GM23338 (cell line): ENCODE measurements around the gene TSBP1.

ENCODE experiments used
- EZH2 ChIP-seq: fragments of 200-600 bp; sonication (generic); IDR thresholded peaks from one replicate; pipeline ENCODE4 v1.8.0; 2017; ENCODE audit warnings: antibody characterized with exemption, mild to moderate bottlenecking, low read depth; ENCODE audit not compliant: unreplicated experiment
- STAT1 ChIP-seq: IDR thresholded peaks from one replicate; pipeline ENCODE4 v1.6.1; 2016; ENCODE audit warnings: antibody characterized with exemption; ENCODE audit not compliant: unreplicated experiment
- TF ChIP-seq, protein P1 (sequence below), 2 experiments: fragments of 200-600 bp in 1 of 2; sonication (generic) in 1 of 2; conservative IDR thresholded peaks; 2 replicates each; pipeline versions ENCODE4 v1.5.1 to v1.6.1; 2016 to 2017; ENCODE audit warnings: antibody characterized with exemption in 2 of 2, low read depth in 2 of 2, mild to moderate bottlenecking in 2 of 2, moderate library complexity in 1 of 2
- TF ChIP-seq, protein P2 (sequence below): IDR thresholded peaks from one replicate; pipeline ENCODE4 v1.6.1; 2018; ENCODE audit warnings: antibody characterized with exemption; ENCODE audit not compliant: unreplicated experiment

DNA sequence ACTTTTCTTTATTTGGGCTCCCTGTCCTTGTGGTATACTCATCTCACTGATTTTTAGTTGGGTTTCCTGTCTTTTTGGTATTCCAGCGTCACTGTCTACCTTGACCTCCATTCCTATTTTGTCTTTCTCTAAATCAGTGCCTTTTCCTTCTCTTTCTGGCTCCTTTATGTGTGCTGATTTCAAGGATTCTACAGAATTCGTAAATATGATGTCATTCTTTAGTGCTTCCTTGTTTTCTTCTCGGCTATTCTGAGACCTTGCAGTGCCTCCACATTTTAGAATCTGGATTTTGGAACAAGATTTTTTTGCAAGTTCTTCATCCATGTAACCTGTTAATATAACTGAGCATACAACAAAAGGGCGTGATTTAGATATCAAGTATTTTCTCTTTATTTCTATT lies 78.0 kb downstream of the TSBP1 start:
- TF ChIP-seq, protein P1, sequence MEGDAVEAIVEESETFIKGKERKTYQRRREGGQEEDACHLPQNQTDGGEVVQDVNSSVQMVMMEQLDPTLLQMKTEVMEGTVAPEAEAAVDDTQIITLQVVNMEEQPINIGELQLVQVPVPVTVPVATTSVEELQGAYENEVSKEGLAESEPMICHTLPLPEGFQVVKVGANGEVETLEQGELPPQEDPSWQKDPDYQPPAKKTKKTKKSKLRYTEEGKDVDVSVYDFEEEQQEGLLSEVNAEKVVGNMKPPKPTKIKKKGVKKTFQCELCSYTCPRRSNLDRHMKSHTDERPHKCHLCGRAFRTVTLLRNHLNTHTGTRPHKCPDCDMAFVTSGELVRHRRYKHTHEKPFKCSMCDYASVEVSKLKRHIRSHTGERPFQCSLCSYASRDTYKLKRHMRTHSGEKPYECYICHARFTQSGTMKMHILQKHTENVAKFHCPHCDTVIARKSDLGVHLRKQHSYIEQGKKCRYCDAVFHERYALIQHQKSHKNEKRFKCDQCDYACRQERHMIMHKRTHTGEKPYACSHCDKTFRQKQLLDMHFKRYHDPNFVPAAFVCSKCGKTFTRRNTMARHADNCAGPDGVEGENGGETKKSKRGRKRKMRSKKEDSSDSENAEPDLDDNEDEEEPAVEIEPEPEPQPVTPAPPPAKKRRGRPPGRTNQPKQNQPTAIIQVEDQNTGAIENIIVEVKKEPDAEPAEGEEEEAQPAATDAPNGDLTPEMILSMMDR (conservative IDR thresholded peaks at IDR 0.05; ENCODE audit: low read depth in 2 of 2) = no peak
- TF ChIP-seq STAT1 (no peak), EZH2 (no peak)
- TF ChIP-seq, protein P2, sequence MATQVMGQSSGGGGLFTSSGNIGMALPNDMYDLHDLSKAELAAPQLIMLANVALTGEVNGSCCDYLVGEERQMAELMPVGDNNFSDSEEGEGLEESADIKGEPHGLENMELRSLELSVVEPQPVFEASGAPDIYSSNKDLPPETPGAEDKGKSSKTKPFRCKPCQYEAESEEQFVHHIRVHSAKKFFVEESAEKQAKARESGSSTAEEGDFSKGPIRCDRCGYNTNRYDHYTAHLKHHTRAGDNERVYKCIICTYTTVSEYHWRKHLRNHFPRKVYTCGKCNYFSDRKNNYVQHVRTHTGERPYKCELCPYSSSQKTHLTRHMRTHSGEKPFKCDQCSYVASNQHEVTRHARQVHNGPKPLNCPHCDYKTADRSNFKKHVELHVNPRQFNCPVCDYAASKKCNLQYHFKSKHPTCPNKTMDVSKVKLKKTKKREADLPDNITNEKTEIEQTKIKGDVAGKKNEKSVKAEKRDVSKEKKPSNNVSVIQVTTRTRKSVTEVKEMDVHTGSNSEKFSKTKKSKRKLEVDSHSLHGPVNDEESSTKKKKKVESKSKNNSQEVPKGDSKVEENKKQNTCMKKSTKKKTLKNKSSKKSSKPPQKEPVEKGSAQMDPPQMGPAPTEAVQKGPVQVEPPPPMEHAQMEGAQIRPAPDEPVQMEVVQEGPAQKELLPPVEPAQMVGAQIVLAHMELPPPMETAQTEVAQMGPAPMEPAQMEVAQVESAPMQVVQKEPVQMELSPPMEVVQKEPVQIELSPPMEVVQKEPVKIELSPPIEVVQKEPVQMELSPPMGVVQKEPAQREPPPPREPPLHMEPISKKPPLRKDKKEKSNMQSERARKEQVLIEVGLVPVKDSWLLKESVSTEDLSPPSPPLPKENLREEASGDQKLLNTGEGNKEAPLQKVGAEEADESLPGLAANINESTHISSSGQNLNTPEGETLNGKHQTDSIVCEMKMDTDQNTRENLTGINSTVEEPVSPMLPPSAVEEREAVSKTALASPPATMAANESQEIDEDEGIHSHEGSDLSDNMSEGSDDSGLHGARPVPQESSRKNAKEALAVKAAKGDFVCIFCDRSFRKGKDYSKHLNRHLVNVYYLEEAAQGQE = no peak
